ENCODE measurements around the gene MARS1. TPM values are rescaled to one million over a fixed set of nuclear protein-coding genes. Genes with fewer than 3 reads are reported as not detected.

MARS1 gene
- total RNA-seq, 1 donor from 2014 or later: 327 TPM

GRCh38 chr12:57471661-57472060 is 16.2 kb upstream of the MARS1 start:
- no peak for DNase-seq (ENCODE audit: low spot score)

GRCh38 chr12:57472391-57472790 is 15.5 kb upstream of the MARS1 start:
- no peak for DNase-seq (ENCODE audit: low spot score)

GRCh38 chr12:57473392-57473791 is 14.5 kb upstream of the MARS1 start:
- no peak for DNase-seq (ENCODE audit: low spot score)

- DNase-seq (ENCODE audit: low spot score): no peak
Observed at GRCh38 chr12:57473886-57474285, 14.0 kb upstream of the MARS1 start.

- DNase-seq (ENCODE audit: low spot score): no peak
Observed at GRCh38 chr12:57474430-57474829, 13.4 kb upstream of the MARS1 start.

- DNase-seq (ENCODE audit: low spot score): no peak
Observed at GRCh38 chr12:57474862-57475261, 13.0 kb upstream of the MARS1 start.

- DNase-seq (ENCODE audit: low spot score): no peak
Observed at GRCh38 chr12:57475271-57476161, 12.4 kb upstream of the MARS1 start.

GRCh38 chr12:57476162-57476992 is 11.5 kb upstream of the MARS1 start:
- DNase-seq (ENCODE audit: low spot score): no peak

- no peak for DNase-seq (ENCODE audit: low spot score)
Observed at GRCh38 chr12:57476993-57477709, 10.7 kb upstream of the MARS1 start.

GRCh38 chr12:57477710-57478681 is 9.9 kb upstream of the MARS1 start:
- DNase-seq (ENCODE audit: low spot score): no peak

- DNase-seq (ENCODE audit: low spot score): no peak
Observed at GRCh38 chr12:57479043-57479375, 8.9 kb upstream of the MARS1 start.

- DNase-seq (ENCODE audit: low spot score): no peak
Observed at GRCh38 chr12:57479376-57480115, 8.3 kb upstream of the MARS1 start, which contains the start of gene ARHGAP9. ARHGAP9 (minus strand) TSS chr12:57479866; CDS start chr12:57479406, 460 bp downstream.

GRCh38 chr12:57481671-57482070 is 6.2 kb upstream of the MARS1 start:
- DNase-seq (ENCODE audit: low spot score): no peak

- DNase-seq (ENCODE audit: low spot score): no peak
Observed at GRCh38 chr12:57483466-57483865, 4.4 kb upstream of the MARS1 start.

GRCh38 chr12:57485695-57486094 is 2.2 kb upstream of the MARS1 start:
- no peak for DNase-seq (ENCODE audit: low spot score)

GRCh38 chr12:57487055-57487596 is 742 bp upstream of the MARS1 start:
- DNase-seq (ENCODE audit: low spot score): no peak

GRCh38 chr12:57488402-57489156 is 711 bp downstream of the MARS1 start:
- no peak for DNase-seq (ENCODE audit: low spot score)

- DNase-seq (ENCODE audit: low spot score): no peak
Observed at GRCh38 chr12:57489157-57489641, 1.3 kb downstream of the MARS1 start.

GRCh38 chr12:57490126-57490525 is 2.3 kb downstream of the MARS1 start:
- DNase-seq (ENCODE audit: low spot score): no peak

Measured in ureter (tissue), 1 donor.